Smooth muscle cell (in vitro differentiated cells): ENCODE data around the gene TNS1. TPM values are rescaled to one million over a fixed set of nuclear protein-coding genes. Genes with fewer than 3 reads are reported as not detected.

Experiments
- DNase-seq: peaks from one replicate; lab custom pipeline; 2025; ENCODE audit not compliant: unreplicated experiment; lab: John Stamatoyannopoulos, UW
- H2AFZ ChIP-seq: fragments of 200-600 bp; sonication (generic); 2 replicates; pipeline ENCODE4 v1.6.0; 2016; ENCODE audit warnings: antibody characterized with exemption, low read depth, mild to moderate bottlenecking
- H3F3A ChIP-seq: fragments of 200-600 bp; sonication (generic); 2 replicates; pipeline ENCODE4 v1.6.0; 2017; ENCODE audit warnings: antibody characterized with exemption, low read depth
- H3K27ac ChIP-seq: fragments of 200-600 bp; sonication (generic); 2 replicates; pipeline ENCODE4 v1.5.1; 2016; ENCODE audit warnings: low read depth, mild to moderate bottlenecking
- H3K27me3 ChIP-seq: fragments of 200-600 bp; sonication (generic); 2 replicates; pipeline ENCODE4 v1.6.1; 2016; ENCODE audit warnings: low read depth, mild to moderate bottlenecking
- H3K36me3 ChIP-seq: fragments of 200-600 bp; sonication (generic); 2 replicates; pipeline ENCODE4 v1.5.1; 2016; ENCODE audit warnings: low read depth
- H3K4me1 ChIP-seq: fragments of 200-600 bp; sonication (generic); 2 replicates; pipeline ENCODE4 v1.5.1; 2016; ENCODE audit warnings: low read depth
- H3K4me2 ChIP-seq: fragments of 200-600 bp; sonication (generic); 2 replicates; pipeline ENCODE4 v1.6.0; 2016; ENCODE audit warnings: mild to moderate bottlenecking
- H3K4me3 ChIP-seq: fragments of 200-600 bp; sonication (generic); 2 replicates; pipeline ENCODE4 v1.5.1; 2016; ENCODE audit warnings: mild to moderate bottlenecking
- H3K79me2 ChIP-seq: fragments of 200-600 bp; sonication (generic); 2 replicates; pipeline ENCODE4 v1.6.0; 2016; ENCODE audit warnings: low read depth, mild to moderate bottlenecking
- H3K9ac ChIP-seq: fragments of 200-600 bp; sonication (generic); 2 replicates; pipeline ENCODE4 v1.6.0; 2016; ENCODE audit warnings: low read depth
- H3K9me3 ChIP-seq: fragments of 200-600 bp; sonication (generic); replicated peaks from 2 replicates; pipeline ENCODE4 v1.5.1; 2016; ENCODE audit warnings: low read depth
- H4K20me1 ChIP-seq: fragments of 200-600 bp; sonication (generic); 2 replicates; pipeline ENCODE4 v1.6.0; 2016; ENCODE audit warnings: low read depth
- whole genome bisulfite sequencing: methylation state at CpG from one replicate; pipeline ENCODE4 v1.1.7; 2016; ENCODE audit warnings: low lambda C conversion rate; 5-methylcytosine and 5-hydroxymethylcytosine counted together
- microRNA-seq: library from miRNA; unstranded; fragments of <30 nt; microRNA quantifications from one replicate; pipeline ENCODE4, GENCODE V29; 2016; ENCODE audit warnings: borderline number of aligned reads
- polyA plus RNA-seq: library from polyadenylated mRNA; unstranded; fragments of >200 nt; fragmentation: Nextera tagmentation; extraction: Ambion mirVana; gene quantifications from 2 replicates; pipeline ENCODE4 v1.2.1, GENCODE V29; 2016
- small RNA-seq: library from RNA; depleted of rRNA; stranded (forward); fragments of <200 nt; gene quantifications from one replicate; pipeline ENCODE3, GENCODE V24; 2014
- total RNA-seq: library from RNA; depleted of rRNA; stranded (reverse); fragments of >200 nt; gene quantifications from 2 replicates; pipeline ENCODE4 v1.2.3, GENCODE V29; 2014
- TF ChIP-seq, protein P1 (sequence below): fragments of 200-600 bp; sonication (generic); IDR thresholded peaks from 2 replicates; pipeline ENCODE4 v1.5.1; 2017; ENCODE audit warnings: borderline replicate concordance, mild to moderate bottlenecking, antibody characterized with exemption; ENCODE audit not compliant: insufficient read depth, poor library complexity, severe bottlenecking

TNS1 gene
- total and polyA plus RNA-seq, 2 experiments from 2014 or later = 52.3 to 61.5 TPM

DNA sequence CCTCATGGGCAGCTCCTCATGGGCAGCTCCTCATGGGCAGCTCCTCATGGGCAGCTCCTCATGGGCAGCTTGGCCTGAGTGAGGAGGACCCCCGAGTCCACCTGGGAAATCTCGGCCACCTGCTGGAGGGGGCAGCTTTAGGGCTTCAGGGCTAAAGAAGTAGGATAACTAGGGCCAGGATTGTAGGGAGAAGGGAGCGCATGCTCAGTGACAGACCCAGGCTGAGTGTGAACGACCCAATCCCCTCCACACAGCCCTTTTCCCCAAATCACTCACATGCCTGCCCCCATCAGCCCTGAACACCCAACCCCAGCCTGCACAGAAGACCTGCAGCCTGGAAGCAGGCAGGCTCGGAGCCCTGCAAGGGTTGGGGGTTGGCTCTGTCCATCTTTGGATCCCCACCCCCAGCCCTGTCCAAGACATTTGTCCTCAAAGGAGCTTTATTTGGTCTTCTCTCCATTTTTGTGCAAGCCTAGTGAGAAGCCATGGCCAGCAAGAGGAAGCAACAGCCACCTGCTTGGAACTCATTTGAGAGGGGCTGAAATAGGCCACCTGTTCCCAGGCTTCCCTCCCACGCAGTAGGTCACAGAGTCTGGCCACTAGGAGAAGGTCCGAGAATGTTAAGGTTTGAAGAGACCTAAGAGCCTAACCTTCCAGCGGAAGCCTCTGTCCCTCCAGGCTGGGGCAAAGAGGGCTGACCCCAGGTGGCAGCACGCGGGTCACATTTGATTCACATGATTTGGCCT is 249.9 kb downstream of the TNS1 start:
- TF ChIP-seq, protein P1, sequence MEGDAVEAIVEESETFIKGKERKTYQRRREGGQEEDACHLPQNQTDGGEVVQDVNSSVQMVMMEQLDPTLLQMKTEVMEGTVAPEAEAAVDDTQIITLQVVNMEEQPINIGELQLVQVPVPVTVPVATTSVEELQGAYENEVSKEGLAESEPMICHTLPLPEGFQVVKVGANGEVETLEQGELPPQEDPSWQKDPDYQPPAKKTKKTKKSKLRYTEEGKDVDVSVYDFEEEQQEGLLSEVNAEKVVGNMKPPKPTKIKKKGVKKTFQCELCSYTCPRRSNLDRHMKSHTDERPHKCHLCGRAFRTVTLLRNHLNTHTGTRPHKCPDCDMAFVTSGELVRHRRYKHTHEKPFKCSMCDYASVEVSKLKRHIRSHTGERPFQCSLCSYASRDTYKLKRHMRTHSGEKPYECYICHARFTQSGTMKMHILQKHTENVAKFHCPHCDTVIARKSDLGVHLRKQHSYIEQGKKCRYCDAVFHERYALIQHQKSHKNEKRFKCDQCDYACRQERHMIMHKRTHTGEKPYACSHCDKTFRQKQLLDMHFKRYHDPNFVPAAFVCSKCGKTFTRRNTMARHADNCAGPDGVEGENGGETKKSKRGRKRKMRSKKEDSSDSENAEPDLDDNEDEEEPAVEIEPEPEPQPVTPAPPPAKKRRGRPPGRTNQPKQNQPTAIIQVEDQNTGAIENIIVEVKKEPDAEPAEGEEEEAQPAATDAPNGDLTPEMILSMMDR = no peak
- Histone ChIP-seq H3F3A (no peaks in the 10 kb centered on the region), H3K4me2 (no peak overlapping the region), H2AFZ (no peak overlapping the region), H3K4me3 (no peak overlapping the region), H3K4me1 (peaks cover 3% of the 10 kb centered on the region), H3K9me3 (no peaks in the 10 kb centered on the region), H3K27me3 (no peaks in the 10 kb centered on the region), H4K20me1 (no peaks in the 10 kb centered on the region), H3K9ac (no peak overlapping the region), H3K79me2 (no peaks in the 10 kb centered on the region), H3K27ac (no peak overlapping the region), H3K36me3 (no peaks in the 10 kb centered on the region)
- WGBS = 88% methylated on average over 10 of the region's 10 CpGs
- DNase-seq = no peak

DNA sequence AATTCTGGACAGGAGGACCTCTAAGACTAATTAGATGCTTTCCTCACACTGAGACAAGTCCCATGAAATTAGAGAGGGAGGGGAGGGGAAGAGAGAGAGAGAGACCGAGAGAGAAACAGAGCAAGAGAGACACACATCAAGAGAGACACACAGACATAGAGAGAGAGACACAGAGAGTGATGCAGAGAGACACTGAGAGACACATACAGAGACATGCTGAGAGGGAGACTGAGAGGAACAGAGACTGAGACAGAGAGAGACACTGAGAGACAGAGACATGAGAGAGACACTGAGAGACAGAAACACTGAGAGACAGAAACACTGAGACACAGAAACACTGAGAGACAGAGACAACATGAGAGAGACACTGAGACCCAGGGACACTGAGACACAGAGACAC is 250.8 kb downstream of the TNS1 start:
- H3K9ac ChIP-seq = no peak overlapping the region

DNA sequence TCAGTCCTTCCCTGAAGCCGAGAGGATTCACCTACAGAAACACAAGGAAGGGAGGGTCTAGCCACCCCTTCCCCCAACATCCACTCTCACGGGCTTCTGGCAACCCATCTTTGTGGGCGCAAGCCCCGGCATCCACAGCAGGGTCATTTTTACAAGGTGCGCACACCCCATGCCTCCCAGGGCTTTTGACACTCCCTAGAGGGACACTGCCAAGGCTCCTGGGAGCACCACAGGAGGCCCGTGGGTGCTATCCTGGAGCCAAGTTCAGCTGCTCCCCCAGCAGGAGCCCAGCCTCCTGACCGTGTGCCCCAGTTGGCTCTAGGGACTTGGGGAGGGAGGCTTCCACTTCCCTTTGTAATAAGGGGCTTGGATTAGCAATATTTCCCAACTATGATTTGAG is 251.6 kb downstream of the TNS1 start:
- H3K79me2 ChIP-seq = no peaks in the 10 kb centered on the region
- H3K4me3 ChIP-seq = no peak overlapping the region
- H3K27ac ChIP-seq = no peak overlapping the region
- no peaks in the 10 kb centered on the region for H3K36me3 ChIP-seq
- no peak for DNase-seq
- H2AFZ ChIP-seq = no peak overlapping the region
- H3K9me3 ChIP-seq = no peaks in the 10 kb centered on the region
- no peaks in the 10 kb centered on the region for H3K27me3 ChIP-seq
- no peaks in the 10 kb centered on the region for H4K20me1 ChIP-seq
- H3K9ac ChIP-seq = no peak overlapping the region
- TF ChIP-seq, protein P1 = no peak
- H3F3A ChIP-seq = no peaks in the 10 kb centered on the region
- H3K4me1 ChIP-seq = peaks cover 3% of the 10 kb centered on the region
- WGBS = 96% methylated on average over 7 of the region's 7 CpGs
- H3K4me2 ChIP-seq = no peak overlapping the region

More for the DNA sequence above, 250.8 kb downstream of the TNS1 start:
- TF ChIP-seq, protein P1 = no peak
- Histone ChIP-seq H3K79me2 (no peaks in the 10 kb centered on the region), H3K9me3 (no peaks in the 10 kb centered on the region), H2AFZ (no peak overlapping the region), H3K27me3 (no peaks in the 10 kb centered on the region), H3K4me1 (peaks cover 3% of the 10 kb centered on the region), H3K4me2 (no peak overlapping the region), H3K36me3 (no peaks in the 10 kb centered on the region), H3K4me3 (no peak overlapping the region), H4K20me1 (no peaks in the 10 kb centered on the region), H3F3A (no peaks in the 10 kb centered on the region), H3K27ac (no peak overlapping the region)
- 79% methylated on average over 1 of the region's 1 CpG for WGBS
- no peak for DNase-seq

Small RNA genes lying within 50 kb of the gene (microRNA-seq; reads per million reads assigned to microRNA genes)
- 1.8 reads per million for gene MIR6809

Small RNA genes lying within 50 kb of the gene (small RNA-seq; reads per million reads assigned to genes)
- gene MIR6809 = not detected

Other genes with a start within 250 kb of the TNS1 start
- not detected in 2 replicates for gene RUFY4, start 66.3 kb upstream of the TNS1 start, total RNA-seq
- 0.10 TPM in 1 of 2 replicates, not detected in the other for gene RUFY4, start 66.3 kb upstream of the TNS1 start, polyA plus RNA-seq
- not detected in 2 replicates for gene CXCR2, start 123.0 kb upstream of the TNS1 start, total RNA-seq
- 0.24 TPM in 1 of 2 replicates, not detected in the other for gene CXCR2, start 123.0 kb upstream of the TNS1 start, polyA plus RNA-seq
- gene CXCR1, start 164.0 kb upstream of the TNS1 start, total RNA-seq = not detected in 2 replicates
- gene CXCR1, start 164.0 kb upstream of the TNS1 start, polyA plus RNA-seq = not detected in 2 replicates
- 645 and 653 TPM in 2 replicates for gene ARPC2, start 214.2 kb upstream of the TNS1 start, total RNA-seq
- 858 and 872 TPM in 2 replicates for gene ARPC2, start 214.2 kb upstream of the TNS1 start, polyA plus RNA-seq